ENCODE measurements around the gene STK11IP. TPM values are rescaled to one million over a fixed set of nuclear protein-coding genes. Genes with fewer than 3 reads are reported as not detected.

STK11IP gene
- total RNA-seq = 10 to 100 TPM; 28.5 to 53.0 TPM

- H3K36me3 Mint-ChIP-seq = no peaks in the 10 kb centered on the region
- ATAC-seq (peak; percentile 93 to 94), DNase-seq (ENCODE audit: low spot score in 2 of 2) (peak; percentile 87 to 95)
- no peaks in the 10 kb centered on the region for H3K9me3 Mint-ChIP-seq
- H3K27ac Mint-ChIP-seq = peak within 1 kb of the TSS; percentile 91 to 98
Observed at GRCh38 chr2:219597552-219598307, at the start of gene STK11IP. STK11IP (plus strand) TSS chr2:219597857; CDS start chr2:219598120, 263 bp downstream.

GRCh38 chr2:219548990-219549389 is 48.7 kb upstream of the STK11IP start:
- H3K9me3 Mint-ChIP-seq = no peaks in the 10 kb centered on the region
- no peak overlapping the region for H3K27ac Mint-ChIP-seq
- H3K36me3 Mint-ChIP-seq = no peaks in the 10 kb centered on the region
- no peak for DNase-seq (ENCODE audit: low spot score in 2 of 2)
- no peak for ATAC-seq

GRCh38 chr2:219549619-219550018 is 48.0 kb upstream of the STK11IP start:
- no peak for DNase-seq (ENCODE audit: low spot score in 2 of 2)
- no peak overlapping the region for H3K27ac Mint-ChIP-seq
- H3K9me3 Mint-ChIP-seq = no peaks in the 10 kb centered on the region
- no peaks in the 10 kb centered on the region for H3K36me3 Mint-ChIP-seq
- ATAC-seq = no peak

DNA sequence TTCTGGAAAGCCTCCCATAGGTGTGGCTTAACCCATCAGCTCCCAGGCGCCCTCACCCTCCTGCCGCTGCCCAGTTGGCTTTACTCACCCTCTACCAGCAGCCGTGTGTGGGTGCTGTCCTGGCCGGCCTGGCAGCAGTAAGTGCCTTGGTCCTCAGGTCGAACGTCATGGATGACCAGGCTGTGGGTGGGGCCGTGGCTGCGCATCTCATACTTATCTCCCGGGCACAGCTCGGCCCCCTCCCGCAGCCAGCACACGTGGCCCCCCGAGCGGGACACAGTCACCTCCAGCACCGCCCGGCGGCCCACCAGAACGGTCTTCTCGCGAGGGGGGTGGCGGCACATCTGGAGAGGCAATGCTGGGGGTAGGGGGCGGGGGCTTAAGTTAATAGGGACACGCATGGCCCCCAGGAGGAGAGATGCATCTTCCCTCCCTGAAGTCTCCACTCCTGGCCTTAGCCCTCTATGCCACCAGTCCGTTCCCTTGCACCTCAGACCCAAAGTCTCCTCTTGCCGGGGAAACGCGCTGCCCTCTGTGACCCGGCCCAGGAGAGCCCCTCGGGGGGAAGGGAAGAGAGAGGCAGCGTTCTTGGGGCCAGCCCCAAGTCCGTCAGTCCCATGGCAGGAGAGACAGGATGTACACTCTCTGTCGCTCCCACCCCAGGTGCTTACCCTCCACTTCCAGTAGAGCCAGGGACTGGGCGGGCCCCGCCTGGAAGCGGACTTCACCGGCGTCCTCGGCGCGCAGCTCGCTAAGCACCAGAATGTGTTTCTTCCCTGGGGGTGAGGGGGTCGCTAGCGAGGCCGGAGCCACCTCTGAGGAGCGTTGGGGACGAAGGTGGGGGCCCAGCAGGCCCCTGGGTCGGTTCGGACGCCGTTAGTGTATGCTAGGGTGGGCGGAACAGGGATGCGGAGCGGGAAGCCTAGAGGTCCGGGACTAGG is 45.9 kb upstream of the STK11IP start:
- no peak for DNase-seq (ENCODE audit: low spot score in 2 of 2)
- no peak overlapping the region for H3K27ac Mint-ChIP-seq
- no peaks in the 10 kb centered on the region for H3K9me3 Mint-ChIP-seq
- ATAC-seq = peak; percentile 18 to 60
- H3K36me3 Mint-ChIP-seq = no peaks in the 10 kb centered on the region

- DNase-seq (ENCODE audit: low spot score in 2 of 2) = peak; percentile 80 to 89
- Mint-ChIP-seq H3K36me3 (no peaks in the 10 kb centered on the region), H3K27ac (no peak overlapping the region), H3K9me3 (no peaks in the 10 kb centered on the region)
- ATAC-seq = peak; percentile 91 to 93
Observed at GRCh38 chr2:219552382-219553167, 45.1 kb upstream of the STK11IP start.

DNA sequence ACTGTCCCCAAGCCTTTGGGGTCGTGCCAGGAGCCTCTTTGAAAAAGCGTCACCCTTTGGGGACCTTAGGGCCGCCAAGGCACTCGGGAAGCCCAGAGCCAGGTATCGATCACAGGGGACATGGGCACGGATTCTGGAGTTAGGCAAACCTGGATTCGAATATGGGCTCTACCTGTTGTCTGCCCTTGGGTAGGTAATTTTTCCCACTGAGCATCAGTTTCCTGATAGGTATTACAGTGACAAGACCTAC is 44.6 kb upstream of the STK11IP start:
- ATAC-seq (no peak), DNase-seq (ENCODE audit: low spot score in 2 of 2) (no peak)
- no peak overlapping the region for H3K27ac Mint-ChIP-seq
- no peaks in the 10 kb centered on the region for H3K9me3 Mint-ChIP-seq
- H3K36me3 Mint-ChIP-seq = no peaks in the 10 kb centered on the region

- ATAC-seq (no peak), DNase-seq (ENCODE audit: low spot score in 2 of 2) (no peak)
- Mint-ChIP-seq H3K36me3 (no peaks in the 10 kb centered on the region), H3K9me3 (no peaks in the 10 kb centered on the region), H3K27ac (no peak overlapping the region)
Observed at GRCh38 chr2:219553463-219553963, 44.1 kb upstream of the STK11IP start.

GRCh38 chr2:219554350-219554749 is 43.3 kb upstream of the STK11IP start:
- H3K27ac Mint-ChIP-seq = no peak overlapping the region
- ATAC-seq (no peak), DNase-seq (ENCODE audit: low spot score in 2 of 2) (no peak)
- no peaks in the 10 kb centered on the region for H3K36me3 Mint-ChIP-seq
- H3K9me3 Mint-ChIP-seq = no peaks in the 10 kb centered on the region

- DNase-seq (ENCODE audit: low spot score in 2 of 2) = no peak
- ATAC-seq = no peak
- H3K27ac Mint-ChIP-seq = no peak overlapping the region
- no peaks in the 10 kb centered on the region for H3K36me3 Mint-ChIP-seq
- H3K9me3 Mint-ChIP-seq = no peaks in the 10 kb centered on the region
Observed at GRCh38 chr2:219555956-219556355, 41.7 kb upstream of the STK11IP start.

GRCh38 chr2:219556413-219556812 is 41.2 kb upstream of the STK11IP start:
- Mint-ChIP-seq H3K9me3 (no peaks in the 10 kb centered on the region), H3K27ac (no peak overlapping the region), H3K36me3 (no peaks in the 10 kb centered on the region)
- no peak for DNase-seq (ENCODE audit: low spot score in 2 of 2)
- no peak for ATAC-seq

GRCh38 chr2:219557320-219557719 is 40.3 kb upstream of the STK11IP start:
- no peak overlapping the region for H3K27ac Mint-ChIP-seq
- DNase-seq (ENCODE audit: low spot score in 2 of 2) (no peak), ATAC-seq (no peak)
- H3K36me3 Mint-ChIP-seq = no peaks in the 10 kb centered on the region
- no peaks in the 10 kb centered on the region for H3K9me3 Mint-ChIP-seq

DNA sequence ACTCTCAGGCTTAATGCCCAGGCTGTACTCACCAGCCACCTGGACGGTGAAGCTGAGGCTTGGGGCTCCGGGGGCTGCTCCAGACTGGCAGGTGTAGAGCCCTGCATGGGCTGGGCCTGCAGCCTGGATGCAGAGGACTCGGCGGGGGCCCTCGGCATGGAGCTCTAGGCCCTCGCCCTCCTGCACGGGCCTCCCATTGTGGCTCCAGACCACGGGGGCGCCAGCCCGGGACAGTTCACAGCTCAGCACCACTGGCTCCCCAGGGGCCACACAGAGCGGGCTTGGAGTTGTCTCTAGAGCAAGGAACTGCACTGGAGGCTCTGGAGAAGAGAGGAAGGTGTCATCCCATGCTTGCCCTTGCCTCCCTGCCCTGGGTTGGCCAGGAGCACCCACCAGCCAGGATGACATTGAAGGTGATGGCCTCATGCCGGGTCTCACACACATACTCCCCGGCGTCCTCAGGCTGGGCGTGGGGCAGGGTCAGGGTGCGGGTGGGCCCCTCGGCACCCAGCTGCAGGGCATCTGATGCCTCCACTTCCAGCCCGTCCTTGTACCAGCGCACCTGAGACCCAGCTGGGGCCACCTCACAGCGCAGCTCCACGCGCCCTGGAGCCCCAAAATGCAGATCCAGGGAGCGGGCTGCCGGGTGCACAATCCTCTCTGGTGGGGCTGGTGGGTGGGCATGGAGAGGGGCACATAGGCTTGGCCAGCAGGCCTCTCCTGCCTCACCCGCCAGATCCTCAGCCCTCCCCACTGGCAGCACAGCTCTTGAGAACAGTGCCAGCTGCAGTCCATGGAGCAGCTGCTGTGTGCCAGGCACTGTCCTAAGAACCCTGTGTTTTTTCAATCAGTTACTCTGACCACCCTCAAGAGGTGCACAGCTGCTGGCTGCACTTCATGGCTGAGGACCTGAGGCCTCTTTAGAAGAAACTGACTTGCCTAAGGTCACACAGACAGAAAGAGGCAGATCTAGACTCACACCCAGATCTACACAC is 39.6 kb upstream of the STK11IP start:
- Mint-ChIP-seq H3K9me3 (no peaks in the 10 kb centered on the region), H3K36me3 (no peaks in the 10 kb centered on the region), H3K27ac (no peak overlapping the region)
- ATAC-seq (no peak), DNase-seq (ENCODE audit: low spot score in 2 of 2) (no peak)

- ATAC-seq = no peak
- H3K9me3 Mint-ChIP-seq = no peaks in the 10 kb centered on the region
- H3K36me3 Mint-ChIP-seq = no peaks in the 10 kb centered on the region
- DNase-seq (ENCODE audit: low spot score in 2 of 2) = no peak
- H3K27ac Mint-ChIP-seq = no peak overlapping the region
Observed at GRCh38 chr2:219559156-219559915, 38.3 kb upstream of the STK11IP start.

DNA sequence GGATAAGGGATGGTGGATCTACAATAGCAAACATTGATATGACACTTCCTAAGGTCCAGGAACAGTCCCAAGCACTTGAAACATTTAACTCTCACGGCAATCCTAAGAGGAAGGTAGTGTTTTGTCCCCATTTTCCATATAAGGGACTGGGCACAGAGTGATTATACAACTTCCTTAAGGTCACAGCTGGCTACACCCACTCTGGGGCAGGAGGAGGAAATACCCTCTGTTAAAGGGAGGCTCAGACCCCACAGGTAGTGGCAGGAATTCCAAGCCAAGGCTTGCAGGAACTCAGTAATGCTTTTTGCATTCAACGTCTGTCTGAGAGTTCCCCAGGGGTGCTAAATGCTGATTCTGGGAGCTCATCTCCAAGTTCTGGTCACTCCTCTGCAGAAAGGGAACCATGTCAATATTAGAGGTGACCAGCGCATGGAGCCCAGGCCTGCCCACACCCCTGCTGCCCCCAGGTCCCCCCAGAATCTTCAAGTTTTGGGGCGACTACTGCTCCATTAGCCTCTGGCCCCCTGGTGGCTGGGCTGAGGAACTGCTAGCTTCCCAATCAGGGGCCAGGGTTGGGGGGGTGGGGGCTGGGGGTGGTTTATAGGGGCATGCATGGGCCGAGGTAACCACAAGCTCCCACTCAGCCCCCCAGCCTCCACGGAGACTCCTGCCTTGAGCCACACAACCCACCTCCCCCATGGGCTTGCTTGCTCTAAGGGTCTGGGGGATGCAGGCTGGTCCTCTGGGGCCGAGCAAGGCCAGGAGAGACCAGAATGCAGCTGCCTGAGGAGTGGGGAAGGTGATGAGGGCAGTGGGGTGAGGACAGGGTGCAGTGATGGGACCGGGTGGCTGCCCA is 37.4 kb upstream of the STK11IP start:
- DNase-seq (ENCODE audit: low spot score in 2 of 2) (peak in 1 of 2 donors; percentile 48), ATAC-seq (peak; percentile 54 to 58)
- no peaks in the 10 kb centered on the region for H3K9me3 Mint-ChIP-seq
- no peak overlapping the region for H3K27ac Mint-ChIP-seq
- H3K36me3 Mint-ChIP-seq = no peaks in the 10 kb centered on the region

- H3K27ac Mint-ChIP-seq = no peak overlapping the region
- ATAC-seq (no peak), DNase-seq (ENCODE audit: low spot score in 2 of 2) (no peak)
- H3K36me3 Mint-ChIP-seq = no peaks in the 10 kb centered on the region
- H3K9me3 Mint-ChIP-seq = no peaks in the 10 kb centered on the region
Observed at GRCh38 chr2:219560893-219561178, 36.8 kb upstream of the STK11IP start.

All from activated naive CD4-positive, alpha-beta T cell treated with anti-CD3 and anti-CD28 coated beads, Interleukin-2, amount 50 U/mL, for 72 hours (primary cell).